ENCODE results near the gene BLOC1S6.

- TF ChIP-seq, protein P1, sequence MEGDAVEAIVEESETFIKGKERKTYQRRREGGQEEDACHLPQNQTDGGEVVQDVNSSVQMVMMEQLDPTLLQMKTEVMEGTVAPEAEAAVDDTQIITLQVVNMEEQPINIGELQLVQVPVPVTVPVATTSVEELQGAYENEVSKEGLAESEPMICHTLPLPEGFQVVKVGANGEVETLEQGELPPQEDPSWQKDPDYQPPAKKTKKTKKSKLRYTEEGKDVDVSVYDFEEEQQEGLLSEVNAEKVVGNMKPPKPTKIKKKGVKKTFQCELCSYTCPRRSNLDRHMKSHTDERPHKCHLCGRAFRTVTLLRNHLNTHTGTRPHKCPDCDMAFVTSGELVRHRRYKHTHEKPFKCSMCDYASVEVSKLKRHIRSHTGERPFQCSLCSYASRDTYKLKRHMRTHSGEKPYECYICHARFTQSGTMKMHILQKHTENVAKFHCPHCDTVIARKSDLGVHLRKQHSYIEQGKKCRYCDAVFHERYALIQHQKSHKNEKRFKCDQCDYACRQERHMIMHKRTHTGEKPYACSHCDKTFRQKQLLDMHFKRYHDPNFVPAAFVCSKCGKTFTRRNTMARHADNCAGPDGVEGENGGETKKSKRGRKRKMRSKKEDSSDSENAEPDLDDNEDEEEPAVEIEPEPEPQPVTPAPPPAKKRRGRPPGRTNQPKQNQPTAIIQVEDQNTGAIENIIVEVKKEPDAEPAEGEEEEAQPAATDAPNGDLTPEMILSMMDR (IDR thresholded peaks at IDR 0.05; ENCODE audit: low read depth, low read length, missing input control): no peak
- TF ChIP-seq FOXA1 (IDR thresholded peaks at IDR 0.05) (no peak), TAF1 (conservative IDR thresholded peaks at IDR 0.05) (no peak), RAD21 (IDR thresholded peaks at IDR 0.05) (no peak), YY1 (IDR thresholded peaks at IDR 0.05) (no peak), JUND (IDR thresholded peaks at IDR 0.05) (no peak), ATF3 (IDR thresholded peaks at IDR 0.05) (no peak), RXRA (IDR thresholded peaks at IDR 0.05) (no peak)
- TF ChIP-seq, protein P2, sequence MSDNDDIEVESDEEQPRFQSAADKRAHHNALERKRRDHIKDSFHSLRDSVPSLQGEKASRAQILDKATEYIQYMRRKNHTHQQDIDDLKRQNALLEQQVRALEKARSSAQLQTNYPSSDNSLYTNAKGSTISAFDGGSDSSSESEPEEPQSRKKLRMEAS (IDR thresholded peaks at IDR 0.05): no peak
- TF ChIP-seq, protein P3, sequence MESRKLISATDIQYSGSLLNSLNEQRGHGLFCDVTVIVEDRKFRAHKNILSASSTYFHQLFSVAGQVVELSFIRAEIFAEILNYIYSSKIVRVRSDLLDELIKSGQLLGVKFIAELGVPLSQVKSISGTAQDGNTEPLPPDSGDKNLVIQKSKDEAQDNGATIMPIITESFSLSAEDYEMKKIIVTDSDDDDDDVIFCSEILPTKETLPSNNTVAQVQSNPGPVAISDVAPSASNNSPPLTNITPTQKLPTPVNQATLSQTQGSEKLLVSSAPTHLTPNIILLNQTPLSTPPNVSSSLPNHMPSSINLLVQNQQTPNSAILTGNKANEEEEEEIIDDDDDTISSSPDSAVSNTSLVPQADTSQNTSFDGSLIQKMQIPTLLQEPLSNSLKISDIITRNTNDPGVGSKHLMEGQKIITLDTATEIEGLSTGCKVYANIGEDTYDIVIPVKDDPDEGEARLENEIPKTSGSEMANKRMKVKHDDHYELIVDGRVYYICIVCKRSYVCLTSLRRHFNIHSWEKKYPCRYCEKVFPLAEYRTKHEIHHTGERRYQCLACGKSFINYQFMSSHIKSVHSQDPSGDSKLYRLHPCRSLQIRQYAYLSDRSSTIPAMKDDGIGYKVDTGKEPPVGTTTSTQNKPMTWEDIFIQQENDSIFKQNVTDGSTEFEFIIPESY (IDR thresholded peaks at IDR 0.05): no peak
- TF ChIP-seq, protein P4, sequence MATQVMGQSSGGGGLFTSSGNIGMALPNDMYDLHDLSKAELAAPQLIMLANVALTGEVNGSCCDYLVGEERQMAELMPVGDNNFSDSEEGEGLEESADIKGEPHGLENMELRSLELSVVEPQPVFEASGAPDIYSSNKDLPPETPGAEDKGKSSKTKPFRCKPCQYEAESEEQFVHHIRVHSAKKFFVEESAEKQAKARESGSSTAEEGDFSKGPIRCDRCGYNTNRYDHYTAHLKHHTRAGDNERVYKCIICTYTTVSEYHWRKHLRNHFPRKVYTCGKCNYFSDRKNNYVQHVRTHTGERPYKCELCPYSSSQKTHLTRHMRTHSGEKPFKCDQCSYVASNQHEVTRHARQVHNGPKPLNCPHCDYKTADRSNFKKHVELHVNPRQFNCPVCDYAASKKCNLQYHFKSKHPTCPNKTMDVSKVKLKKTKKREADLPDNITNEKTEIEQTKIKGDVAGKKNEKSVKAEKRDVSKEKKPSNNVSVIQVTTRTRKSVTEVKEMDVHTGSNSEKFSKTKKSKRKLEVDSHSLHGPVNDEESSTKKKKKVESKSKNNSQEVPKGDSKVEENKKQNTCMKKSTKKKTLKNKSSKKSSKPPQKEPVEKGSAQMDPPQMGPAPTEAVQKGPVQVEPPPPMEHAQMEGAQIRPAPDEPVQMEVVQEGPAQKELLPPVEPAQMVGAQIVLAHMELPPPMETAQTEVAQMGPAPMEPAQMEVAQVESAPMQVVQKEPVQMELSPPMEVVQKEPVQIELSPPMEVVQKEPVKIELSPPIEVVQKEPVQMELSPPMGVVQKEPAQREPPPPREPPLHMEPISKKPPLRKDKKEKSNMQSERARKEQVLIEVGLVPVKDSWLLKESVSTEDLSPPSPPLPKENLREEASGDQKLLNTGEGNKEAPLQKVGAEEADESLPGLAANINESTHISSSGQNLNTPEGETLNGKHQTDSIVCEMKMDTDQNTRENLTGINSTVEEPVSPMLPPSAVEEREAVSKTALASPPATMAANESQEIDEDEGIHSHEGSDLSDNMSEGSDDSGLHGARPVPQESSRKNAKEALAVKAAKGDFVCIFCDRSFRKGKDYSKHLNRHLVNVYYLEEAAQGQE (IDR thresholded peaks at IDR 0.05): no peak
These were observed 19.7 kb downstream of the BLOC1S6 start for GRCh38 chr15:45606841-45607240.
